G401 (cell line): Measurements from ENCODE around the gene RBM26. TPM values are rescaled to one million over a fixed set of nuclear protein-coding genes. Genes with fewer than 3 reads are reported as not detected.

Experiments
- DNase-seq: peaks from one replicate; pipeline ENCODE4 v3.0.0-alpha.2; 2015; ENCODE audit warnings: low spot score
- in situ Hi-C: cut with HindIII; loops from 2 replicates; pipeline ENCODE4 v1.10.0; 2016; ENCODE audit warnings: low sequenced_read_pairs, mixed read lengths
- total RNA-seq: library from RNA; depleted of rRNA; stranded (reverse); fragments of >200 nt; shearing (Covaris generic); gene quantifications from 2 replicates; pipeline ENCODE4 v1.2.3, GENCODE V29; 2014; rRNA removed

RBM26 gene, protein sequence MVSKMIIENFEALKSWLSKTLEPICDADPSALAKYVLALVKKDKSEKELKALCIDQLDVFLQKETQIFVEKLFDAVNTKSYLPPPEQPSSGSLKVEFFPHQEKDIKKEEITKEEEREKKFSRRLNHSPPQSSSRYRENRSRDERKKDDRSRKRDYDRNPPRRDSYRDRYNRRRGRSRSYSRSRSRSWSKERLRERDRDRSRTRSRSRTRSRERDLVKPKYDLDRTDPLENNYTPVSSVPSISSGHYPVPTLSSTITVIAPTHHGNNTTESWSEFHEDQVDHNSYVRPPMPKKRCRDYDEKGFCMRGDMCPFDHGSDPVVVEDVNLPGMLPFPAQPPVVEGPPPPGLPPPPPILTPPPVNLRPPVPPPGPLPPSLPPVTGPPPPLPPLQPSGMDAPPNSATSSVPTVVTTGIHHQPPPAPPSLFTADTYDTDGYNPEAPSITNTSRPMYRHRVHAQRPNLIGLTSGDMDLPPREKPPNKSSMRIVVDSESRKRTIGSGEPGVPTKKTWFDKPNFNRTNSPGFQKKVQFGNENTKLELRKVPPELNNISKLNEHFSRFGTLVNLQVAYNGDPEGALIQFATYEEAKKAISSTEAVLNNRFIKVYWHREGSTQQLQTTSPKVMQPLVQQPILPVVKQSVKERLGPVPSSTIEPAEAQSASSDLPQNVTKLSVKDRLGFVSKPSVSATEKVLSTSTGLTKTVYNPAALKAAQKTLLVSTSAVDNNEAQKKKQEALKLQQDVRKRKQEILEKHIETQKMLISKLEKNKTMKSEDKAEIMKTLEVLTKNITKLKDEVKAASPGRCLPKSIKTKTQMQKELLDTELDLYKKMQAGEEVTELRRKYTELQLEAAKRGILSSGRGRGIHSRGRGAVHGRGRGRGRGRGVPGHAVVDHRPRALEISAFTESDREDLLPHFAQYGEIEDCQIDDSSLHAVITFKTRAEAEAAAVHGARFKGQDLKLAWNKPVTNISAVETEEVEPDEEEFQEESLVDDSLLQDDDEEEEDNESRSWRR
- total RNA-seq = 20.7 and 30.9 TPM in 2 replicates

DNA sequence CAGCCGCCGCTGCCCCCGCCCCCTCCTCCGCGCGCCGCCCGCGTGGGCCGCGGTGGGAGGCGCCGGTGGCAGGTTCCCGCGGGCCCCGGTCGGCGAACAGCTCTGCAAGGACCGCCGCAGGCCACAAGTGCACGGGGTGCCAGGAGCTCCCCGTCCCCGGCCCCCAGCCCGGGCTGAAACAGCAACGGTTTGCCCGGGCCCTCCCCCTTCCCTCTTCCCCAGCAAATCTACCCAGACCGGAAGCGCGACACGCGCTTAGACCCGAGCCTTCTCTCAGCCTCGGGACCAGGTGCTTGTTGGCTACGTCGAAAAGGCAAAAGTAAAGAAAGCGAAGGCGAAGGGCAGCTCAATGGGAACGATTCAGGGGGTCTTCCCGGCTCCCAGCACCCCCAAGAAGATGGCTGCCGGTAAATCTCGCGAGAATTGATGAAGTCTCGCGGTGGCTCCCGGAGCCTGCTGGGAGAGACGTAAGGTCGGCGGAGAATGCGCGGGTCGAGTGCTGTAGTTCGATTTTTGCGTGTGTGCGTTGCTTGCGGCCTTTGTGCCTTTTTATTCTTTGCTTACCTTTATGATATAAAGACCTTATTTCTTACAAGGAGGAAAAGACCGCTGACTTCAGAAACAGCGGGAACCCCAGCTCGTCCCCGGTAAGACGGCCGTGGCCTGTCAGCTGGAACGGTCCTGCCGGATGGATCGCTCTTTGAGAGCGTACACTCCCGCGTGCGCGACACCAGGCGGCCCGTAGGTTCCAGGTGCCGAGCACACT is at the start of gene RBM26:
RBM26 (minus strand) TSS at position 425 of the 766 bp plus-strand sequence. CDS start 481 bp downstream, outside the sequence.
- peak; percentile 92 for DNase-seq
- in situ Hi-C loops = no loop called here

DNA sequence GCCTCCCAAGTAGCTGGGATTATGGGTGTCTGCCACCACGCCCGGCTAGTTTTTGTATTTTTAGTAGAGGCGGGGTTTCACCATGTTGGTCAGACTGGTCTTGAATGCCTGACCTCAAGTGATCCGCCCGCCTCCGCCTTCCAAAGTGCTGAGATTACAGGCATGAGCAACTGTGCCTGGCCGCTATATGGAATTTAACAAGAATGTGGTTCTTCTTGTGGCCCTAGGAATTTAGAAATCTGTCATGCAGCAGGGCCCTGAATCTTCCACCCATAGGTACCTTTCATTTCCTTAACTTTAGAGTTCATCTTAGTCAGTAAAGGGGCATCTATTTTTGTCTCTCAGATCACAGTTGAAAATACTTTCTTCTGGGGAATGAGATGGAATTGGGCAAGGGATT is 49.3 kb upstream of the RBM26 start:
- in situ Hi-C loops = no loop called here
- DNase-seq = no peak

DNA sequence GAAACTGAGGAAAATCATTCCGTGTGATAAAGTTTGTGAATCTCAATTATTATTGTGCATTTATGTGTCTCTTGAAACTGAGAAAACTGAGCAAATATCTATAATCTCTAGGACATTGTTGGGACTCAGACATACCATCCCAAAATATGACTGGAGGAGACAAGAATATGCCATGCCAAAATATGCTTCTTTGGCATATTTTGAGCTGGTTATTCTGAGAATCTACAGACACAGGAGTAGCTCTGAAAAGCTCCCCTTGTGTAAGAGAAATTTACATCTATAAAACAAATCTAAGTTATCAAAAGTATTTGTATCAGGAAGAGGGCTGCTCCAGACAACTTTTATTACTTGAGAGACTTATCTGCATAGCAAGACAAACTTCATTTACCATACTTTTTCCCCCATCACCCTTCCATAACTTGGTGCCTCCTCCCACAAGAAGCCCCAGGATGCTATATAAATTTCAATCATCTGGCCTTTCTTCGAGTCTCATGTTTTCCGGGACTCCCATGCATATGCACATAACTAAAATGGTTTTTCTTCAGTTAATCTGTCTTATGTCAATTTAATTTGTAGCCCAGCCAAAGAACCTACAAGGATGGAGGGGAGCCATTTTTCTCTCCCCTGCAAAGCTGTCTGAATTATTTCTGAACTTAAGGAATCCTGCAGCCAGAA is 46.3 kb upstream of the RBM26 start:
- in situ Hi-C loops = no loop called here
- DNase-seq = no peak

DNA sequence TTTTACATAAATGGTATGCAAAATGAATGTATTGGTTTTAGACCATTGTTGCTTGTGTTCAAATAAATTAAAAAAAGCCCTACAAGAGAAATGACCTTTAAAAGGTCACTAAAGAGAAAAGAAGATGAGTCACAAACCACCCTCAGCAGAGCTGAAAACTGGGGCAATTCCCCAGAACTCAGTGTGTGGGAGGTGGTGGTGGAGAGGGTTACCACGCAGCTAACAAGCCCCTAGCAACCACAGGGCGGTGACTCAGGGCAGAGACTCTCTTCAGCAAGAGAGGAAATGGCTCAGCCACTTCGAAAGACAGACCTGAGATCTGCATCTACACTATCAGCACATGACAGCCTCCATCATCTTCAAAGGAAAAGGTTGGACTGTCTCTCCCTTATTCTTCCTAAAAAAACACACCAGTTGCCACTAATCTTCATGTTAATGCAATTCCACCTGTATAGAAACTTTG is 45.5 kb upstream of the RBM26 start:
- no peak for DNase-seq
- in situ Hi-C loops = no loop called here

DNA sequence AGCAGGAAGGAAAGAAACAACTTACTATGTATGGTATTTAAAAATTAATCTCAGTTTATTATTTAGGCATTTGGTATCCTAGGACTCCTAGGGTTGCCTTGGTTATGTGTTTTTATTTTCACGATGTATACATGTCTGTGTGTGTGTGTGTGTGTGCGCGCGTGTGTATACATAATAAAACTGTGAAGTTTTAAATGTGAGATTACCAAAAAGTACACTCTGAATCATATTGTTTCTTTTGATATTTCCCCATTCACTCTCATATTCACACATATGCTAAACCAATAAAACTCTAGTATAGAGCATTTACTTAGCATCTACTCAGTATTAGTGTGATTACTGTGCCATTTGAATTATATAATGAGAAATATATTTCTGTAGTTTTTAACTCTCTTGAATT is 44.1 kb upstream of the RBM26 start:
- in situ Hi-C loops = no loop called here

DNA sequence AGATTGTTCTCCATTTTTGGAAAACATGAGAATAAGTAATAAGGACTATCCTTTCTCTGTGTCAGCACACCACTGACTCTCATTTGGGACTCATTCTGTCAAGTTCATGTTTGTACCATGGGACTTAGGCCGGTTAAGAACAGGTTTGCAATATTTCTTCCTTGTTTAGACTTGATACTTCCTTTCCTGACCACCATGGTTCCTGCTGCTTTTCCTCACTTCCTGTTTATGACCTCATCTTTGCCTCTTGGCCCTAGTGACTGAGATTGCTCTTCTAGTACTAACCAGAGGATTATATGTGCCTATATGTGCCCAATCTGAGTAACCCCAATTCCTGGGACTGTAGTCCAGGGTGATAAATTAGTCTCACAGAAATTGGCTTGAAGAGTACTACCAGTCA is 42.4 kb upstream of the RBM26 start:
- in situ Hi-C loops = no loop called here
- DNase-seq = no peak

More for the DNA sequence above, 44.1 kb upstream of the RBM26 start:
- DNase-seq = no peak

DNA sequence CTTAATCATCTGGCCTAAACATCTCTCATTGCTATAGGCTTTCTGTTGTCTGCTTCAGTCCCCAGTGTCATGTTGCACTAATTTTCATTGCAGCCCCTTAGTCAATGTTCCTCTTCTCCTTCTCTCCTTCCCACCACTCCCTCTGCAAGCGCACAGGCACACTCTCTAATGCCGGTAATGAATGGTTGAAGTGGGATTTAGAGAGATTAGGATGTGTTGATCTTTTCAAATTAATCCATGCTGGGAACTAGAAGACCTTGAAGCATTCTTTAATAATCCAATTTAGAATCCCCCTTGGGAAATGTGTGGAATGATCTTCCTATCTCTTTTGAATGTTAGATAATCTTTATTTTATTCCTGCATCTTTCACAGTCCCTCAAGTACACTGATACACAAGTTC is 41.7 kb upstream of the RBM26 start:
- in situ Hi-C loops = no loop called here
- DNase-seq = no peak

DNA sequence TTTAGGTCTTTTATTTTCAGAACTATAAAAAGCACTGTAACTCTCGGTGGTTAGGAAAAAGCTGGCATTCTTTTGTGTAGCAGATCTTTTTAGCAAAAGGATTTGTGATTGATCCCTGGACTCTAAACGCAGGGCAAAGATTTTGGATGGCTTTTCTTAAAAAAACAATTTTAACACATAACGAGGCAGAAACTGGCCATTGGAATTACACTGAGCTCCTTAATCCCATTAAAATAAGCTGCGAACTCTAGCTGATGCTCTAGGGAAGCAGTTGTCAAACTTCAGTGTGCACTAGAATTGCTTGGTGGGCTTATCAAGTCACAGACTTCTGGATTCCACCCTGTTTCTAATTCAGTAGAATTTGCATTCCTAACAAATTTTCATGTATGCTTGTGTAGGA is 41.1 kb upstream of the RBM26 start:
- in situ Hi-C loops = no loop called here
- no peak for DNase-seq

DNA sequence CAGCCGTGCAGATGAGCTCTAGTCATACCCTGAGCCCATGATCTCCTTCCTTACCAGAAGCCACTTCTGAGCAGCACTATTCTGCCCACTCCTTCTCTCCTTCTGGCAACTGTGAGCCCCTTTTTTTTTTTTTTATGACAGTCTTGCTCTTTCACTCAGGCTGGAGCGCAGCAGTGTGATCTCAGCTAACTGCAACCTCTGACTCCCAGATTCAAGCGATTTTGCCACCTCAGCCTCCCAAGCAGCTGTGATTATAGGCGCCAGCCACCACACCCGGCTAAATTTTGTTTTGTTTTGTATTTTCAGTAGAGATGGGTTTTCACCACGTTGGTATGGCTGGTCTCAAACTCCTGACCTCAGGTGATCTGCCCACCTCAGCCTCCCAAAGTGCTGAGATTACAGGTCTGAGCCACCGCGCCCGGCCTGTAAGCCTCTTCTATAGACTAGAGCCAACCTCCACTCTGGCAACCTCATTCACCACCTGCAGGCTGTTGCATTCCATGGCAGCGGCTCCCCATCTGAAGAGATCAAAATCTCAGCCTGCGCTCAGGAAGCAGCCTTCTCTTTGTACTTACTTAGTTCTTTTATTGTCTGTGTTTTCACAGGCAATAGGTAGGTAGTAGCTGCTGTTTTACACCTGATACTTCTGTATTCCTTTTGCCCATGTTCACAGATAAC is 40.1 kb upstream of the RBM26 start:
- no peak for DNase-seq
- in situ Hi-C loops = no loop called here

DNA sequence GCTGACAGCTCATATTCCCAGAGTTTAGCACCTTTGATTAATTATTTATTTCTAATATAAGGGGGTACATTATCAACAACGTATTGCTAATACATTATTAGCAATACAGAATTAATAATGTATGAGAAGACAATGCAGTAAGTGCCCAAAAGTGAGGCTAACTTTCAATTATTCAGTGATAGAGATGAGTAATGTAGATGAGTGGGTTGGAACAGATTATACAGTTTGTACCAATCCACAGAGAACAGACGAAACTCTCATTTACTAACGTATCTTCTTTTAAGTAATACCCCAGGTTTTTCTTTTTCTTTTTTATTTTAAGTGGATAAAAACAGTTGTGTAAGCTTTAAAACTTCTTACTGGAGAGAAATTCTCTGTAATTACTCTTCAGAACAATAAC is 36.7 kb upstream of the RBM26 start:
- in situ Hi-C loops = no loop called here
- DNase-seq = no peak

DNA sequence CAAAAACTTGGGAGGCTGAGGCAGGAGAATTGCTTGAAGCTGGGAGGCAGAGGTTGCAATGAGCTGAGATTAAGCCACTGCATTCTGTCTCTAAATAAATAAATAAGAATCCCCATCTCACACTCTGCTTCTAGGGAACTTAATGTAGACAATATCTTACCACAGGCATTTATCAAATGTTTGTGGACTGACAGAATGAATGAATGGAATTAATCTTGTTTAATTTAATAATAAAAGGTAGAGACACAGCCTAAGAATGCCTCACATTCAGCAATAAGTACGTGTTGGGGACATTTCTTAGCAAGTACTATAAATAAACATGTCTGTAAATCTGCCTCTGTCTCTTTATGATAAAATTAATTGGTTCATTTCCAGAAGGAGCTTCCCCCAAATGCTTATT is 36.2 kb upstream of the RBM26 start:
- in situ Hi-C loops = no loop called here
- no peak for DNase-seq

DNA sequence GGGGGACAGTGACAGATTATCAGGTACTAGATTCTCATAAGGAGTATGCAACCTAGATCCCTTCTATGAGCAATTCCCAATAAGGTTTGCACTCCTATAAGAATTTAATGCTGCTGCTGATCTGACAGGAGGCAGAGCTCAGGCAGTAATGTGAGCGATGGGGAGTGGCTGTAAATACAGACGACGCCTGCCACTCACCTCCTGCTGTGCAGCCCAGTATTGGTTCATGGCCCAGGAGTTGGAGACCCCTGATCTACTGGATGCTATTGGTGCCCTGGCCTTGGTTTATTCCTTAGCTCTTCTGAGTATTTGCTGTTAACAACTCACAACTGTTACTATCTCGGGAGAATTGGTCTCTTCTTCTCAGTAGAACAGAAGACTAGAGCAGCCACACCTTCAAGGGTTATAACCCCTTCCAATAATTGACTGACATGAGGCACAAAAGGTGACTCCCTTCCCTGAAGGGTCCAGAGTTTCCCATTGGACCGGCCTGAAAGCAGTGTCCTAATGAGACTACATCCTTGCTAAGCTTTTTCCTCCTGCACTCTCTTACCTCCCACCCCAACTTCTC is 35.0 kb upstream of the RBM26 start:
- no peak for DNase-seq
- in situ Hi-C loops = no loop called here

DNA sequence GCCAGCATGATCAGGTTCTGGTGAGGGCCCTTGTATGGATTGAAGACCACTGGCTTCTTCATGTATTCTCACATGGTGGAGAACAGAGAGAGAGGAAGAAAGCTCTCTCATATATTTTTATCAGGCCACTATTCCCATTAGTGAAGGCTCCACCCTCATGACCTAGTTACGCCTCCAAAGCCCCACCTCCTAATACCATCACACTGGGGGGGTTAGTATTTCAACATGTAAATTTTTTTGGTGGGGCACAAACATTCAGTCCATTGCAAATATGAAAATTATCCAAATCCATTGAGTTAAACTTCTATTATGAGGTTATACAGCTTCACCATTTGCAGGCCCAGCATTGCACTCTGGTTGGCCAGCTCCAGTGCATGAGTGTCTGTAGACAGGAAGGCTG is 33.2 kb upstream of the RBM26 start:
- in situ Hi-C loops = no loop called here

DNA sequence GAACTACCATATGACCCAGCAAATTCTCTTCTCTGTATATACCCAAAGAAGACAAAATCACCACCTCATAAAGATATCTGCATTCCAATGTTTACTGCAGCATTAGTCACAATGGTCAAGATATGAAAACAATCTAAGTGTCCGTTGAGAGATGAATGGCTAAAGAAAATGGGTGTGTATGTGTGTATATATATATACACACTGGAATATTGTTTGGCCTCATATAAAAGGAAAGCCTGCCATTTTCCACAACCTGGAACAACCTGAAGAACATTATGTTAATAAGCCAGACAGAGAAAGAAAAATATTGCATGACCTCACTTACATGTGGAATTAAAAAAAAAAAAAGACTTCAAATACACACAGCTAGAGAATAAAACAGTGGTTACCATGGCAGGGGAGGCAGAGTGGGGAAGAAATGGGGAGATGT is 29.5 kb upstream of the RBM26 start:
- in situ Hi-C loops = no loop called here
- DNase-seq = no peak

More for the DNA sequence above, 33.2 kb upstream of the RBM26 start:
- no peak for DNase-seq

DNA sequence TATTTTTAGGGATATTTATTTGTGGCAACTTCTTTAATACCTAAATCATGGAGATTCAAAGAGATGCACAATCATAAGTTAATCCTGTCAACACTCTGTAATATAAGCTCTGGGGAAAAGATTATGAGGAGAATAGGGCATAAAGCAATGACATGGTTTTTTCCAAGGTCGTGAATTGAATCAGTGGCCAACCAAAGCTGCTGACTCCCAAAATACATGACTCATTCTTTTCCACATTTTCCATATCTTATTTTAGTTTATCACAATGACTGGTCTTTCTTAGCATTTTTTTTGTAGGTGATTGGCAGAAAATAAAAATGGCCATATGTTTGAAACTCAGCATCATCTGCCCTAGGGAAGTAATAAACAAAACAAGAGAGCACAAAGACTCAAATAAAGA is 28.5 kb upstream of the RBM26 start:
- in situ Hi-C loops = no loop called here
- no peak for DNase-seq

DNA sequence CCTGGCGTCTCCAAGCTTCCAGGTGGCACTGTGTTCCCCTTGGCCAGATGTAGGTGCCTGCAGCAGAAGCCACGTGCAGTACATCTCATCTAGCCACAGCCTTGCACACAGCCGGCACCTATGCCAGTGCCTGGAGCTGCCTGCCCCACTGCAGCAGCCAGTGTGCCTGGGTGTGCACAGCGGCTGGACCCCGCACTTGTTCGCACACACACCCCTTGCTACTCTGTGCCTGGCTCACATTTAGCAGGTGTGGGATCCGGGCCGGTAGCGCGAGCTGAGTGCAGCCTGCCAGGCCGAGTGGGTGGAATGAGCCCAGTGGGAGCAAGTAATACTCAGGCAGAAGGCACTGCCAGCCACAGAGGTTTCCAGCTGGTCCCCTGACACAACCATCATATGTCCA is 26.9 kb upstream of the RBM26 start:
- in situ Hi-C loops = no loop called here
- DNase-seq = no peak

DNA sequence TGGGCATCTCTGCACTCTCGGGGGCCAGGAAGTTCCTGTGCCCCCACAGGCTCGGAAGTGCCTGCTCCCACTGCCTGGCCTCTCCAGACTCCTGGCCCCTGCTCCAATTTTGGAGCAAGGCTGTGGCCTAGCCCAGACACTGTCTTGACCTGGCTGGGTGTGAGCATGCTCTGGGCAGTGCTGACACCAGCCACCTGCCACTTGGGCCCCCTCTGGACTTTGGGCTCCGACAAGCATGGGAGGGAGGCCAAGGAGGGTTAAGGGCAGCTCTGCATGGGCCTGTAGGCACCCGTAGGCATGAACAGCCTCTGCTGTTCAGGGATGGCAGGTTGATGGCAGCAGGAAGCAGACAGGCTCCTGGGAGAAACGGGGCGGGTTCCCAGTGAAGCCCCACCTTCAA is 26.0 kb upstream of the RBM26 start:
- in situ Hi-C loops = no loop called here
- DNase-seq = no peak

DNA sequence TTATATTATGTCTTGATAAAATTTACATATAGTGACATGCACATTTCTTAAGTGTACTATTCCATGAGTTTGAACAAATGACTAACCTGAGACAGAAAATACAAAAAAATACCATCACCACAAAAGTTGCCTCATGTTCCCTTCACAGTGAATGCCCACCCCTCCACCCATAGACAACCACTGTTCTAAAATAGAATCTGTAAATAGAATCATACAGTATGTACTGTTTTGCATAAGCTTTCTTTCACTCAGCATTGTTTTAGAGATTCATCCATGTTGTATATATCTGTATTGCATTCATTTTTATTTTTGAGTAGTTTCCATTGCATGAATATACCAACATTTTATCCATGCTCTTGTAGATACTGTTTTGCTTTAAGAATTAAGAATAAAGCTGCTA is 23.3 kb upstream of the RBM26 start:
- in situ Hi-C loops = no loop called here
- DNase-seq = no peak
